Loucy (cell line): ENCODE measurements around the gene CABLES1.

ENCODE experiments used
- H2AFZ ChIP-seq: fragments of 200-600 bp; sonication (generic); 2 replicates; pipeline ENCODE4 v1.6.0; 2016; ENCODE audit warnings: antibody characterized with exemption, mild to moderate bottlenecking, low read length, moderate library complexity
- H3F3A ChIP-seq: fragments of 200-600 bp; 2 replicates; pipeline ENCODE4 v1.6.0; 2016; ENCODE audit warnings: antibody characterized with exemption, low read depth, mild to moderate bottlenecking
- H3K27me3 ChIP-seq: fragments of 200-600 bp; sonication (generic); 2 replicates; pipeline ENCODE4 v1.6.1; 2014; ENCODE audit warnings: low read length, mild to moderate bottlenecking; ENCODE audit not compliant: insufficient read depth, poor library complexity, severe bottlenecking
- H3K36me3 ChIP-seq: fragments of 200-600 bp; sonication (generic); 2 replicates; pipeline ENCODE4 v1.6.1; 2016; ENCODE audit warnings: low read length; ENCODE audit not compliant: insufficient read depth
- H3K4me1 ChIP-seq: fragments of 200-600 bp; sonication (generic); 2 replicates; pipeline ENCODE4 v1.5.1; 2014; ENCODE audit warnings: low read length, mild to moderate bottlenecking; ENCODE audit not compliant: insufficient read depth, poor library complexity, severe bottlenecking
- H3K4me2 ChIP-seq: fragments of 200-600 bp; sonication (generic); 2 replicates; pipeline ENCODE4 v1.6.0; 2014; ENCODE audit warnings: antibody characterized with exemption, low read length, low read depth, mild to moderate bottlenecking; ENCODE audit not compliant: poor library complexity, severe bottlenecking
- H3K4me3 ChIP-seq: fragments of 200-600 bp; sonication (generic); 2 replicates; pipeline ENCODE4 v1.5.1; 2014; ENCODE audit warnings: low read length, mild to moderate bottlenecking, mixed read lengths; ENCODE audit not compliant: poor library complexity, severe bottlenecking
- H3K79me2 ChIP-seq: fragments of 200-600 bp; sonication (generic); 2 replicates; pipeline ENCODE4 v1.6.1; 2014; ENCODE audit warnings: low read length; ENCODE audit not compliant: insufficient read depth
- H3K9ac ChIP-seq: fragments of 200-600 bp; sonication (generic); 2 replicates; pipeline ENCODE4 v1.6.0; 2014; ENCODE audit warnings: mild to moderate bottlenecking, low read depth, low read length, moderate library complexity; ENCODE audit not compliant: poor library complexity, severe bottlenecking
- H3K9me2 ChIP-seq: fragments of 200-600 bp; sonication (generic); replicated peaks from 2 replicates; pipeline ENCODE4 v1.6.1; 2016; ENCODE audit warnings: low read depth, low read length, mixed read lengths
- H3K9me3 ChIP-seq: fragments of 200-600 bp; sonication (generic); 2 replicates; pipeline ENCODE4 v1.6.1; 2014; ENCODE audit warnings: mild to moderate bottlenecking, antibody characterized with exemption, low read length, low read depth; ENCODE audit not compliant: insufficient read depth
- H4K20me1 ChIP-seq: fragments of 200-600 bp; sonication (generic); 2 replicates; pipeline ENCODE4 v1.6.0; 2014; ENCODE audit warnings: antibody characterized with exemption, low read length, mild to moderate bottlenecking; ENCODE audit not compliant: insufficient read depth, poor library complexity, severe bottlenecking
- EZH2phosphoT487 ChIP-seq: fragments of 200-600 bp; IDR thresholded peaks from 2 replicates; pipeline ENCODE4 v1.6.1; 2018; ENCODE audit warnings: antibody characterized with exemption, mild to moderate bottlenecking, moderate library complexity, borderline replicate concordance
- TF ChIP-seq, protein P1 (sequence below): fragments of 200-600 bp; sonication (generic); conservative IDR thresholded peaks from 2 replicates; pipeline ENCODE4 v1.5.1; 2014; ENCODE audit warnings: mild to moderate bottlenecking, antibody characterized with exemption, low read length

Gene CABLES1

GRCh38 chr18:23248826-23249225 lies 113.5 kb downstream of the CABLES1 start:
- Histone ChIP-seq H3K4me2 (no peak overlapping the region), H3K9me2 (no peaks in the 10 kb centered on the region), H3F3A (no peaks in the 10 kb centered on the region), H3K27me3 (no peaks in the 10 kb centered on the region), H2AFZ (no peak overlapping the region), H3K4me3 (no peak overlapping the region), H3K9ac (no peak overlapping the region), H3K9me3 (no peaks in the 10 kb centered on the region), H4K20me1 (no peaks in the 10 kb centered on the region), H3K4me1 (peaks cover 23% of the 10 kb centered on the region), H3K36me3 (peaks cover 19% of the 10 kb centered on the region; the same call in 1 of the 2 replicates), H3K79me2 (no peaks in the 10 kb centered on the region)
- TF ChIP-seq, protein P1, sequence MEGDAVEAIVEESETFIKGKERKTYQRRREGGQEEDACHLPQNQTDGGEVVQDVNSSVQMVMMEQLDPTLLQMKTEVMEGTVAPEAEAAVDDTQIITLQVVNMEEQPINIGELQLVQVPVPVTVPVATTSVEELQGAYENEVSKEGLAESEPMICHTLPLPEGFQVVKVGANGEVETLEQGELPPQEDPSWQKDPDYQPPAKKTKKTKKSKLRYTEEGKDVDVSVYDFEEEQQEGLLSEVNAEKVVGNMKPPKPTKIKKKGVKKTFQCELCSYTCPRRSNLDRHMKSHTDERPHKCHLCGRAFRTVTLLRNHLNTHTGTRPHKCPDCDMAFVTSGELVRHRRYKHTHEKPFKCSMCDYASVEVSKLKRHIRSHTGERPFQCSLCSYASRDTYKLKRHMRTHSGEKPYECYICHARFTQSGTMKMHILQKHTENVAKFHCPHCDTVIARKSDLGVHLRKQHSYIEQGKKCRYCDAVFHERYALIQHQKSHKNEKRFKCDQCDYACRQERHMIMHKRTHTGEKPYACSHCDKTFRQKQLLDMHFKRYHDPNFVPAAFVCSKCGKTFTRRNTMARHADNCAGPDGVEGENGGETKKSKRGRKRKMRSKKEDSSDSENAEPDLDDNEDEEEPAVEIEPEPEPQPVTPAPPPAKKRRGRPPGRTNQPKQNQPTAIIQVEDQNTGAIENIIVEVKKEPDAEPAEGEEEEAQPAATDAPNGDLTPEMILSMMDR: no peak
- no peak for TF ChIP-seq EZH2phosphoT487

- peaks cover 24% of the 10 kb centered on the region; the same call in 1 of the 2 replicates for H3K36me3 ChIP-seq
- H3F3A ChIP-seq: no peaks in the 10 kb centered on the region
Measured at GRCh38 chr18:23249348-23249747, 114.1 kb downstream of the CABLES1 start.

DNA sequence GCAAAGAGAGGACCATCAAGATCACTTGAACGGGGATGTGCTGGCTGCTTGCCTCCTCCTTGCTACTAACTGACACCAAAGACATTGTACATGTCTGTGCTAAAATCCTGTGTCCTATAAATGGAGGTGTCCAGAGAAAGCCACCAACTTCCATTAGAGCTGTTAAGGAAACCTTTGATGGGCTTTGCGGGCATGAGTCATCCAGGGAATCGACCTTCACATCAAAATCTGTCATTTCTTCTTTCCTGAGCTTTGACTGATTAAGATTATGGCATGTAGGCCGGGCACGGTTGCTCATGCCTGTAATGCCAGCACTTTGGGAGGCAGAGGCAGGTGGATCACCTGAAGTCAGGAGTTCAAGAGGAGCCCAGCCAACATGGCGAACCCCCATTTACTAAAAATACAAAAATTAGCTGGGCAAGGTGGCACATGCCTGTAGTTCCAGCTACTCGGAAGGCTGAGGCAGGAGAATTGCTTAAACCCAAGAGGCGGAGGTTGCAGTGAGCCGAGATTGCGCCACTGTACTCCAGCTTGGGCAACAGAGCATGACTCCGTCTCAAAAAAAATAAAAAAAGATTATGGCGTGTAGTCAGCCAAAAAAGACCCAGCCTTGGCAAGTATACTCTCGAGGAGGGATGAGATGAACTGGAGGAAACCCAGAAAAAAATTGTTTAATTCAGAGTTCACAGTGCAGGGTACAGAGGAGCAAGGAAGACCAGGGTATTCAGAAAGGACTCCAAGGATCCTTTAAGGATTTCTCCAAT lies 115.8 kb downstream of the CABLES1 start:
- Histone ChIP-seq H3F3A (no peaks in the 10 kb centered on the region), H4K20me1 (no peaks in the 10 kb centered on the region), H3K9me3 (no peaks in the 10 kb centered on the region), H3K9ac (peak overlapping the region; percentile 61), H2AFZ (no peak overlapping the region), H3K79me2 (no peaks in the 10 kb centered on the region), H3K36me3 (peaks cover 25% of the 10 kb centered on the region; the same call in 1 of the 2 replicates), H3K4me2 (peak overlapping the region; percentile 68), H3K4me3 (peak overlapping the region; percentile 32), H3K9me2 (no peaks in the 10 kb centered on the region), H3K27me3 (no peaks in the 10 kb centered on the region), H3K4me1 (peaks cover 26% of the 10 kb centered on the region)
- TF ChIP-seq, protein P1: no peak
- TF ChIP-seq EZH2phosphoT487: no peak

More at GRCh38 chr18:23249348-23249747, 114.1 kb downstream of the CABLES1 start:
- H3K4me2 ChIP-seq: no peak overlapping the region
- no peaks in the 10 kb centered on the region for H3K9me2 ChIP-seq
- no peak overlapping the region for H3K4me3 ChIP-seq
- no peak overlapping the region for H2AFZ ChIP-seq
- peaks cover 23% of the 10 kb centered on the region for H3K4me1 ChIP-seq
- H3K79me2 ChIP-seq: no peaks in the 10 kb centered on the region
- H4K20me1 ChIP-seq: no peaks in the 10 kb centered on the region
- no peaks in the 10 kb centered on the region for H3K9me3 ChIP-seq
- H3K9ac ChIP-seq: peak overlapping the region; percentile 61
- TF ChIP-seq, protein P1: no peak
- TF ChIP-seq EZH2phosphoT487: no peak
- no peaks in the 10 kb centered on the region for H3K27me3 ChIP-seq
